IMR-90 (cell line): ENCODE measurements around the gene CST5.

Experiments
- CHD1 ChIP-seq: IDR thresholded peaks from 2 replicates; pipeline ENCODE4 v1.6.1; 2012; ENCODE audit warnings: low read depth, low read length, improper control_type of control experiment
- CTCF ChIP-seq: conservative IDR thresholded peaks from 2 replicates; pipeline ENCODE4 v1.5.1; 2012; ENCODE audit warnings: mild to moderate bottlenecking, low read depth, low read length, improper control_type of control experiment
- MXI1 ChIP-seq: IDR thresholded peaks from 2 replicates; pipeline ENCODE4 v1.6.1; 2012; ENCODE audit warnings: low read depth, mild to moderate bottlenecking, low read length, moderate library complexity, borderline replicate concordance
- POLR2A ChIP-seq: IDR thresholded peaks from 2 replicates; pipeline ENCODE4 v1.6.1; 2012; ENCODE audit warnings: mild to moderate bottlenecking, low read depth, low read length
- RAD21 ChIP-seq: IDR thresholded peaks from 2 replicates; pipeline ENCODE4 v1.6.1; 2012; ENCODE audit warnings: low read length, improper control_type of control experiment
- RCOR1 ChIP-seq: IDR thresholded peaks from 2 replicates; pipeline ENCODE4 v1.6.1; 2012; ENCODE audit warnings: mild to moderate bottlenecking, low read length, improper control_type of control experiment; ENCODE audit not compliant: insufficient replicate concordance
- RFX5 ChIP-seq: IDR thresholded peaks from 2 replicates; pipeline ENCODE4 v1.8.0; 2012; ENCODE audit warnings: low read depth, mild to moderate bottlenecking, low read length, moderate library complexity
- USF2 ChIP-seq: fragments of 150-350 bp; IDR thresholded peaks from 2 replicates; pipeline ENCODE4 v1.6.1; 2017; ENCODE audit warnings: mild to moderate bottlenecking, antibody characterized with exemption, low read length, low read depth

GRCh38 chr20:23887856-23888255, 8.3 kb upstream of the CST5 start:
- TF ChIP-seq RAD21 (no peak), CHD1 (no peak), CTCF (no peak), MXI1 (no peak), RFX5 (no peak), USF2 (no peak), POLR2A (no peak), RCOR1 (no peak)
